Thyroid gland (tissue), 4 donors: Measurements from ENCODE around the gene MSANTD7. TPM values are rescaled to one million over a fixed set of nuclear protein-coding genes. Genes with fewer than 3 reads are reported as not detected.
"Not testable (repeated sequence)": the region's sequence is repeated elsewhere in the genome, so short reads cannot be mapped to it uniquely, and the experiment has no call there.

Source experiments
- DNase-seq, 2 donors: peaks; one replicate each; pipeline ENCODE4 v3.0.0-alpha.2; 2019
- H3K27ac ChIP-seq, 3 donors: fragments of 200-600 bp; sonication (generic); 1 replicate in 2 of 3; 2 replicates in 1 of 3; pipeline ENCODE4 v1.5.1; 2016 to 2019; ENCODE audit warnings: mild to moderate bottlenecking in 1 of 3, moderate library complexity in 1 of 3
- H3K27me3 ChIP-seq: fragments of 200-600 bp; sonication (generic); one replicate; pipeline ENCODE4 v1.5.1; 2019
- H3K36me3 ChIP-seq, 2 donors: fragments of 200-600 bp; sonication (generic); one replicate each; pipeline ENCODE4 v1.5.1; 2016 to 2019
- H3K4me1 ChIP-seq, 2 donors: fragments of 200-600 bp; sonication (generic); one replicate each; pipeline ENCODE4 v1.5.1; 2017 to 2019
- H3K4me3 ChIP-seq, 3 donors: fragments of 200-600 bp; sonication (generic); replicated peaks in 1 of 3; 1 replicate in 2 of 3; 2 replicates in 1 of 3; pipeline ENCODE4 v1.5.1; 2016; ENCODE audit warnings: mild to moderate bottlenecking in 1 of 3
- H3K9me3 ChIP-seq: fragments of 200-600 bp; sonication (generic); one replicate; pipeline ENCODE4 v1.5.1; 2017
- CTCF ChIP-seq, 6 experiments: fragments of 200-600 bp in 3 of 6; fragments of 450-650 bp in 3 of 6; sonication (generic) in 3 of 6; IDR thresholded peaks; one replicate each; pipeline ENCODE4 v1.5.1; 2016 to 2019; ENCODE audit warnings: antibody characterized with exemption in 6 of 6, mild to moderate bottlenecking in 2 of 6, inconsistent platforms in 1 of 6, moderate library complexity in 1 of 6
- POLR2A ChIP-seq, 2 donors: fragments of 450-650 bp; IDR thresholded peaks; one replicate each; pipeline ENCODE4 v1.6.1; 2017; ENCODE audit warnings: antibody characterized with exemption in 2 of 2, mild to moderate bottlenecking in 2 of 2, moderate library complexity in 1 of 2
- WGBS, 2 donors: methylation state at CpG; one replicate each; pipeline ENCODE4 v1.1.5; 2017; 5-methylcytosine and 5-hydroxymethylcytosine counted together
- intact Hi-C: fragments of 100-400 bp; cut with DNase I; formaldehyde crosslinking; loops from one replicate; pipeline ENCODE4 v1.15.1; 2023
- total RNA-seq, 4 donors: library from RNA; depleted of rRNA; stranded (reverse); fragments of >200 nt; gene quantifications; one replicate each; pipeline ENCODE4 v1.2.3, GENCODE V29; 2016

MSANTD7 gene
- total RNA-seq, 4 donors from 2014 or later: 9.0 to 14.6 (median 11.5) TPM

- Histone ChIP-seq H3K4me3 (no peak overlapping the region), H3K36me3 (peaks cover 0 to 14% of the 10 kb centered on the region in 2 donors), H3K9me3 (no peaks in the 10 kb centered on the region), H3K27me3 (no peaks in the 10 kb centered on the region), H3K4me1 (peaks cover 0 to 6% of the 10 kb centered on the region in 2 donors), H3K27ac (no peak overlapping the region)
- DNase-seq: no peak
- WGBS, 2 donors: 90 to 91% methylated on average over 5 of the region's 5 CpGs
- intact Hi-C loops: no loop called here
- no peak for TF ChIP-seq CTCF (IDR thresholded peaks at IDR 0.05)
- TF ChIP-seq POLR2A (IDR thresholded peaks at IDR 0.05): no peak
Observed at GRCh38 chr10:14859043-14859442, 20.9 kb downstream of the MSANTD7 start.

GRCh38 chr10:14859775-14860174 lies 21.7 kb downstream of the MSANTD7 start:
- TF ChIP-seq CTCF (IDR thresholded peaks at IDR 0.05) (no peak), POLR2A (IDR thresholded peaks at IDR 0.05) (no peak)
- Histone ChIP-seq H3K27ac (no peak overlapping the region), H3K4me3 (no peak overlapping the region), H3K4me1 (peaks cover 0 to 6% of the 10 kb centered on the region in 2 donors), H3K27me3 (no peaks in the 10 kb centered on the region), H3K36me3 (peaks cover 0 to 11% of the 10 kb centered on the region in 2 donors), H3K9me3 (no peaks in the 10 kb centered on the region)
- DNase-seq: no peak
- intact Hi-C loops: no loop called here

- Histone ChIP-seq H3K27ac (no peak overlapping the region), H3K36me3 (peaks cover 0 to 11% of the 10 kb centered on the region in 2 donors), H3K4me1 (peaks cover 0 to 6% of the 10 kb centered on the region in 2 donors), H3K9me3 (no peaks in the 10 kb centered on the region), H3K27me3 (no peaks in the 10 kb centered on the region), H3K4me3 (no peak overlapping the region)
- DNase-seq: no peak
- no peak for TF ChIP-seq POLR2A (IDR thresholded peaks at IDR 0.05)
- TF ChIP-seq CTCF (IDR thresholded peaks at IDR 0.05): no peak
- WGBS, 2 donors: 72 to 96% methylated on average over 1 of the region's 1 CpG
- intact Hi-C loops: no loop called here
Observed at GRCh38 chr10:14860791-14861190, 22.7 kb downstream of the MSANTD7 start.

- H3K4me3 ChIP-seq, H3K4me1 ChIP-seq, H3K9me3 ChIP-seq, H3K27me3 ChIP-seq, H3K27ac ChIP-seq, DNase-seq, intact Hi-C loops: not testable (repeated sequence)
- H3K36me3 ChIP-seq: peaks cover 13 to 16% of the 10 kb centered on the region in 2 donors
- 96 to 98% methylated on average over 6 of the region's 6 CpGs for WGBS, 2 donors
Observed at GRCh38 chr10:14864466-14864865, 26.4 kb downstream of the MSANTD7 start.

- H3K9me3 ChIP-seq, intact Hi-C loops, H3K4me3 ChIP-seq, H3K4me1 ChIP-seq, H3K27me3 ChIP-seq, H3K27ac ChIP-seq, DNase-seq: not testable (repeated sequence)
- 98 to 100% methylated on average over 3 of the region's 3 CpGs for WGBS, 2 donors
- H3K36me3 ChIP-seq: peaks cover 16 to 20% of the 10 kb centered on the region in 2 donors
Observed at GRCh38 chr10:14864871-14865270, 26.8 kb downstream of the MSANTD7 start.

- Histone ChIP-seq H3K4me3 (no peak overlapping the region), H3K9me3 (no peaks in the 10 kb centered on the region), H3K36me3 (peaks cover 8 to 12% of the 10 kb centered on the region in 2 donors), H3K27me3 (no peaks in the 10 kb centered on the region), H3K4me1 (peaks cover 6 to 10% of the 10 kb centered on the region in 2 donors), H3K27ac (no peak overlapping the region)
- DNase-seq: no peak
- 80 to 89% methylated on average over 2 of the region's 2 CpGs for WGBS, 2 donors
- intact Hi-C loops: no loop called here
- TF ChIP-seq POLR2A (IDR thresholded peaks at IDR 0.05) (no peak), CTCF (IDR thresholded peaks at IDR 0.05) (no peak)
Observed at GRCh38 chr10:14873090-14873760, 35.1 kb downstream of the MSANTD7 start.
